DMS 273 (cell line): ENCODE measurements around the gene ANKDD1B.

Experiments
- DNase-seq: peaks from one replicate; lab custom pipeline; 2025; ENCODE audit not compliant: unreplicated experiment; lab: John Stamatoyannopoulos, UW

ANKDD1B gene

GRCh38 chr5:75616371-75616881 lies 5.2 kb downstream of the ANKDD1B start:
- DNase-seq, result no peak

DNA sequence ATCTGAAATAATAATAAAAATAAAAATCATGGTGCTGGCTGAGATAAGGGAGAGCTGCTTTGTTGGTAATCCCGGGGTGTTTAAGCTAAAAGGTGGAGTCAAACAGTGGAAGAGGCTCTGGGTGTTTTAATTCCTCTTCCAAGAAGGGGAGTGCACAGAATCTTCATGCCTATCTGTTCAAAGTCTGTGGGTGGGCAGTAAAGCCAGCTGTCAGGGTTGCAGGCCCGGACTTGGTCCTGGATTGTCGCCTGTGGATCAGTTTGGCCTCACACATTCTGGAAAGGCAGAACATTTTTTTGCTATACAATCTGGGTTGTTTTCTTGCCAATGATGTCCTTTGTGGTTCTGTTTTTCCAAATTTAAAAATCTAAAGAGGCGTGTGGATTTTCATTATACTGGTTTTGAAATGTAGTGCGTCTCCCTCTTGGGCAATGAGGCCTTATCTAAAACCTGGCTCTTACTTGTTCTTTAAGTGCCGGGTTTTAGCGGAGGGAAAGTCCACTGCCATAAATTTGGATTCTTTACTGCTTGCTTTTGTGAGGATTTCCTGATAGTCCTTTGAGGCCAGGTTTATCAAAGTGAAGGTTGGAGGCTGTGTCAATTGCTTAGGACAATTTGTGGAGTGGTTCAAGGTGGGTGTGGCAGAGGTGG lies 5.8 kb downstream of the ANKDD1B start:
- peak; percentile 54 for DNase-seq

GRCh38 chr5:75617736-75618352 lies 6.6 kb downstream of the ANKDD1B start:
- DNase-seq, result no peak

GRCh38 chr5:75620184-75620959 lies 9.1 kb downstream of the ANKDD1B start:
- no peak for DNase-seq

GRCh38 chr5:75622564-75622963 lies 11.3 kb downstream of the ANKDD1B start:
- no peak for DNase-seq

- DNase-seq, result no peak
Measured at GRCh38 chr5:75623846-75624245, 12.6 kb downstream of the ANKDD1B start.

DNA sequence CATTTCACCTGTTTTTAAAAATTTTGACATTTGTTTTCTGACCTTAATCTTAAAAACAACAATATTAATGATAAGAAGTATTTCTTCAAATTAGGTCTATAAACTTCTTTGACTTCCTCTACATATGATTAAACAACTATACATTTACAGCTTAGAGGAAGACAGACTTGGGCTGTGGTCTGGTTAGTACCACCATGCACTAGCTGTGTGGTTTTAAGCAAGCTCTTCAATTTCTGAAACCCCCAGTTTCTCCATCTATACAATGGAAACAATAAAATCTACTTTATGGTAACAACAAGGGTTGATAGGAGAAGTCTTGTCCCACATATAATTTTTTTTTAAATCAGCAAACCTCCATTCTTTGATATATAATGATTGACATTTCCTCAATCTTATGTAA lies 15.7 kb downstream of the ANKDD1B start:
- DNase-seq, result no peak

- no peak for DNase-seq
Measured at GRCh38 chr5:75627801-75628200, 16.5 kb downstream of the ANKDD1B start.

GRCh38 chr5:75630875-75631274 lies 19.6 kb downstream of the ANKDD1B start:
- DNase-seq, result no peak

- DNase-seq, result no peak
Measured at GRCh38 chr5:75632321-75632720, 21.1 kb downstream of the ANKDD1B start.

- DNase-seq, result no peak
Measured at GRCh38 chr5:75637949-75638348, 26.7 kb downstream of the ANKDD1B start.

DNA sequence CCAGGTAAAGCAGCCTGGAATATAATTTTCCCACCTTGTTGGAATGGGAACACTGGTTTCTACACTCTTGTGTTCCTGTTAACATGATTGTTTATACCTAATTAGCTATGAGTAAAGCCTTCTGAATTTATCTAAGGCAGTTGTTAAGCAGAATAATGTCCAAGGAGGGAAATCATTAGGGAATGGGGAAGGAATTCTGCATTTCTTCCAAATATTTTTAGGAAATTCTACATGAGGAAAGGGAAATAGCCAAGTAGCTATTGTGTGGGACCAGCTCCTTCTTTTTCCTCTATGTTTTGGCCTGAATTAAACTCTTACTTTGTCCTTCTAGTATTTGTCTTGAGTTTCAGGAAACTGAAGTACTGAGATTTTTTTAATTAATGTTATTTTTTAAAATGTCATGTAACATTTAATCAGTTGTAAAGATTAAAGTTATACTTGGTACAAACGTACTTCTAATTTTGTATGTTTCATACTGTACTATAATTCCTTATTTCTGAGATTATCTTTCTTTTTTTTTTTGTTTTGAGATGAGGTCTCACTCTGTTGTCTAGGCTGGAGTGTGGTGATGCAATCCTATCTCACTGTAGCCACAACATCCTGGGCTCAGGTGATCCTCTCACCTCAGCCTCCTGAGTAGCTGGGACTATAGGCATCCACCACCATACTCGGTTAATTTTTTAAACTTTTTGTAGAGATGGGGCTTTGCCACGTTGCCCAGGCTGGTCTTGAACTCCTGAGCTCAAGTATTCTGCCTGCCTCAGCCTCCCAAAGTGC lies 28.5 kb downstream of the ANKDD1B start:
- no peak for DNase-seq

DNA sequence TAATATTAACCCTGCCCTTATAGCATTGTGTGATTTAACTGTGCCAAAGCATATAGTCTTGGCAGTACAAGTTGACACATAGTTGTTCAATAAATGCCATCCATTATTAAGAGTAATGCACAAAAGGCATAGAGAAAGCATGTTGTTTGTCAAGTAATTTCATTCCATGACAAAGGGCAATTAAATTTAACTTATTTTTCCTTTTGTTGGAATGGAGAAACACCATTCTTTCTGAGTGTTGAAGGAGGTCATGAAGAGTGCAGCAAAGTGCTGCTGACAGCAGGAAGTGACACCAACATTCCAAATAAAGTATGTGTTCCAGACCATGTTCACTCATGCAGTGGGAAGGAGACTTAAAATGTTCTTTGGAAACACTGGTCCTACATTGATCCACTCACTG lies 29.1 kb downstream of the ANKDD1B start:
- no peak for DNase-seq

- no peak for DNase-seq
Measured at GRCh38 chr5:75640826-75641225, 29.6 kb downstream of the ANKDD1B start.

GRCh38 chr5:75648712-75649111 lies 37.5 kb downstream of the ANKDD1B start:
- DNase-seq, result no peak

DNA sequence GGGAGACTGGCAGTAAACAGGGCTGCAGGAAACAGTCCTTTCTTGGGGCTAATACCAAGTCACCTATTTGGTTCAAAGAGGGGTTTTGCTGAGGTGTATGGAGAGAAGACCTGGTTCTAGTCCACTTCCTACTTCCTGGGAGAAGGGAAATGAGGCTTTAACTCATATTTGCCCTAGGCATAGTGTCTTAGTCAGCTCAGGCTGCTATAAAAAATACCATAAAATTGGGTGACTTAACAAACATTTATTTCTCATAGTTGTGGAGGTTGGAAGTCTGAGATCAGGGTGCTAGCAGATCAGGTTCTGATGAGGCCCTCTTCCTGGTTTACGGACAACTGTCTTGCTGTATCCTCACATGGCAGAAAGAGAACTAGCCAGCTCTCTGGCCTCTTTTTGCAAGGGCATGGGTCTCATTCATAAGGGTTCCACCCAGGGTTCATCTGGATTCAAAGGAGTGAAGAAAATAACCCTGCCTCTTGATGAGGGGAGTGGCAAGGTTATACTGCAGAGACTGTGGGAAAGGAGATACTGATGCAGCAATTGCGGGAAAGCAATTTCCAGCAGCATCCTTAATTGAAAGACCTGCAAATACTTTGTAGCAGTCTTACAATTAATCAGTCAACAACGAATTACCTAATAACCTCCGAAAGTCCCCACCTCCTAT lies 40.5 kb downstream of the ANKDD1B start:
- no peak for DNase-seq

DNA sequence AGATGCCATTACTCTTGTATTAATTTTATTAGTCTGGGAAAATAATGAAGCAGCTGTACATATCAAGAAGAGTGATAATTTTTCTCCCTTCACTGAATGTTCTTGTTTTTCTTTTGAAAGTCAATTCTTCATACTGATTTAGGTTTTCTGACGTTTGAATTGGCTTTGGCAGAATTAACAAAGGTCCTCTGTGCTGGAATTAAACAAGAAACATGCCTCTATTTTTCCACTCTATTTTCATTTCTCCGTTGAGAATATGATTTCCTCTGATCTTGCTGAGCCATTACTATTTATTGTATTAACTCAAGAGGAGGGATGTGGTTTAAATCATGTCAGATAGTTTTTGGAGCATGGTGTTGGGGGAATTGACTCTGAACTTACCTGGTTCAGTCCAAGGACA lies 42.3 kb downstream of the ANKDD1B start:
- DNase-seq, result no peak

- DNase-seq, result no peak
Measured at GRCh38 chr5:75654693-75655295, 43.5 kb downstream of the ANKDD1B start.

- no peak for DNase-seq
Measured at GRCh38 chr5:75656311-75657003, 45.2 kb downstream of the ANKDD1B start.
